Activated CD8-positive, alpha-beta memory T cell treated with anti-CD3 and anti-CD28 coated beads, Interleukin-2, amount 50 U/mL, for 24 hours (primary cell): Measurements from ENCODE around the gene MARCHF10.

Experiments
- DNase-seq: peaks from one replicate; pipeline ENCODE4 v3.0.0-alpha.2; 2020; ENCODE audit errors: extremely low read depth

Gene MARCHF10

GRCh38 chr17:62717889-62718288, 90.2 kb downstream of the MARCHF10 start:
- no peak for DNase-seq

GRCh38 chr17:62717589-62717855, 90.6 kb downstream of the MARCHF10 start:
- no peak for DNase-seq

GRCh38 chr17:62716834-62717588, 91.1 kb downstream of the MARCHF10 start:
- no peak for DNase-seq

GRCh38 chr17:62715882-62716390, 92.2 kb downstream of the MARCHF10 start:
- DNase-seq: no peak

GRCh38 chr17:62714016-62714777, 93.9 kb downstream of the MARCHF10 start:
- no peak for DNase-seq

- DNase-seq: no peak
These were observed 94.8 kb downstream of the MARCHF10 start for GRCh38 chr17:62713086-62713881.

GRCh38 chr17:62712171-62712581, 95.9 kb downstream of the MARCHF10 start:
- no peak for DNase-seq

- no peak for DNase-seq
These were observed 99.5 kb downstream of the MARCHF10 start for GRCh38 chr17:62708587-62708986.

- DNase-seq: no peak
These were observed 100.7 kb downstream of the MARCHF10 start for GRCh38 chr17:62707425-62707739.

GRCh38 chr17:62706598-62707424, 101.3 kb downstream of the MARCHF10 start:
- DNase-seq: no peak

- DNase-seq: no peak
These were observed 102.1 kb downstream of the MARCHF10 start for GRCh38 chr17:62705778-62706597.

GRCh38 chr17:62705156-62705777, 102.8 kb downstream of the MARCHF10 start:
- DNase-seq: no peak

- no peak for DNase-seq
These were observed 103.6 kb downstream of the MARCHF10 start for GRCh38 chr17:62704381-62704971.

GRCh38 chr17:62703776-62704380, 104.2 kb downstream of the MARCHF10 start:
- DNase-seq: no peak

- DNase-seq: no peak
These were observed 104.8 kb downstream of the MARCHF10 start for GRCh38 chr17:62703261-62703775.

- no peak for DNase-seq
These were observed 105.3 kb downstream of the MARCHF10 start for GRCh38 chr17:62702746-62703260.

- DNase-seq: no peak
These were observed 106.4 kb downstream of the MARCHF10 start for GRCh38 chr17:62701706-62702085.

GRCh38 chr17:62700964-62701705, 107.0 kb downstream of the MARCHF10 start:
- DNase-seq: no peak
